Neural cell (in vitro differentiated cells): ENCODE data around the gene SLAMF1. TPM values are rescaled to one million over a fixed set of nuclear protein-coding genes. Genes with fewer than 3 reads are reported as not detected.

ENCODE experiments used
- H2AFZ ChIP-seq: fragments of 200-600, 300-800 bp; sonication (generic), shearing (Covaris generic); 2 replicates; pipeline ENCODE4 v1.6.0; 2014; ENCODE audit warnings: low read depth, mild to moderate bottlenecking, antibody characterized with exemption, low read length, moderate library complexity
- H3F3A ChIP-seq: fragments of 200-600 bp; shearing (Covaris generic); 2 replicates; pipeline ENCODE4 v1.6.1; 2016; ENCODE audit warnings: mild to moderate bottlenecking, moderate library complexity, mixed read lengths, antibody characterized with exemption, low read length; ENCODE audit not compliant: insufficient read depth, poor library complexity, severe bottlenecking
- H3K27ac ChIP-seq: fragments of 200-600, 300-800 bp; sonication (generic), shearing (Covaris generic); 2 replicates; pipeline ENCODE4 v1.5.1; 2014; ENCODE audit warnings: mild to moderate bottlenecking, low read length, moderate library complexity
- H3K27me3 ChIP-seq: fragments of 300-800, 200-600 bp; sonication (generic), shearing (Covaris generic); 2 replicates; pipeline ENCODE4 v1.6.0; 2014; ENCODE audit warnings: mild to moderate bottlenecking, low read depth, low read length, moderate library complexity; ENCODE audit not compliant: insufficient read depth
- H3K36me3 ChIP-seq: fragments of 300-800, 200-600 bp; sonication (generic), shearing (Covaris generic); 2 replicates; pipeline ENCODE4 v1.5.1; 2014; ENCODE audit warnings: mild to moderate bottlenecking, antibody characterized with exemption, low read length, moderate library complexity; ENCODE audit not compliant: insufficient read depth
- H3K4me2 ChIP-seq: fragments of 300-800, 200-600 bp; sonication (generic), shearing (Covaris generic); 2 replicates; pipeline ENCODE4 v1.6.0; 2014; ENCODE audit warnings: mild to moderate bottlenecking, low read length
- H3K4me3 ChIP-seq: fragments of 300-800, 200-600 bp; sonication (generic), shearing (Covaris generic); 2 replicates; pipeline ENCODE4 v1.5.1; 2014; ENCODE audit warnings: mild to moderate bottlenecking, low read length, moderate library complexity
- H3K79me2 ChIP-seq: fragments of 200-600 bp; shearing (Covaris generic); replicated peaks from 2 replicates; pipeline ENCODE4 v1.6.0; 2014; ENCODE audit warnings: mild to moderate bottlenecking, low read length, moderate library complexity; ENCODE audit not compliant: insufficient read depth
- H3K9ac ChIP-seq: fragments of 300-800, 200-600 bp; sonication (generic), shearing (Covaris generic); 2 replicates; pipeline ENCODE4 v1.6.1; 2016; ENCODE audit warnings: mild to moderate bottlenecking, low read length, mixed read lengths
- H3K9me2 ChIP-seq: fragments of 200-600 bp; shearing (Covaris generic); 2 replicates; pipeline ENCODE4 v1.6.1; 2016; ENCODE audit warnings: mild to moderate bottlenecking, low read length, mixed read lengths; ENCODE audit not compliant: insufficient read depth
- H3K9me3 ChIP-seq: fragments of 200-600, 300-800 bp; sonication (generic), shearing (Covaris generic); 2 replicates; pipeline ENCODE4 v1.6.1; 2016; ENCODE audit warnings: mild to moderate bottlenecking, mixed run types, low read length, moderate library complexity, mixed read lengths
- H4K20me1 ChIP-seq: fragments of 200-600 bp; shearing (Covaris generic); 2 replicates; pipeline ENCODE4 v1.6.1; 2016; ENCODE audit warnings: mild to moderate bottlenecking, mixed run types; ENCODE audit not compliant: insufficient read depth
- EP300 ChIP-seq: fragments of 450-650 bp; conservative IDR thresholded peaks from 2 replicates; pipeline ENCODE4 v1.6.1; 2014; ENCODE audit warnings: antibody characterized with exemption, mild to moderate bottlenecking, moderate library complexity; ENCODE audit not compliant: poor library complexity, severe bottlenecking
- MXI1 ChIP-seq: fragments of 450-650 bp; conservative IDR thresholded peaks from 2 replicates; pipeline ENCODE4 v1.6.1; 2014; ENCODE audit warnings: antibody characterized with exemption, mild to moderate bottlenecking; ENCODE audit not compliant: poor library complexity, severe bottlenecking
- POLR2AphosphoS5 ChIP-seq: IDR thresholded peaks from 2 replicates; pipeline ENCODE4 v1.6.1; 2012
- TAF1 ChIP-seq: IDR thresholded peaks from 2 replicates; pipeline ENCODE4 v1.6.1; 2012; ENCODE audit warnings: low read depth
- polyA plus RNA-seq: library from polyadenylated mRNA; depleted of rRNA; stranded (reverse); fragments of >200 nt; gene quantifications from 2 replicates; pipeline ENCODE4 v1.2.3, GENCODE V29; 2014
- TF ChIP-seq, protein P1 (sequence below): IDR thresholded peaks from 2 replicates; pipeline ENCODE4 v1.6.1; 2012; ENCODE audit warnings: borderline replicate concordance
- TF ChIP-seq, protein P2 (sequence below): fragments of 450-650 bp; IDR thresholded peaks from 2 replicates; pipeline ENCODE4 v1.5.1; 2014; ENCODE audit warnings: antibody characterized with exemption, mild to moderate bottlenecking, moderate library complexity; ENCODE audit not compliant: poor library complexity, severe bottlenecking

The SLAMF1 gene
- polyA plus RNA-seq, 1 donor from 2014 or later, result not detected

DNA sequence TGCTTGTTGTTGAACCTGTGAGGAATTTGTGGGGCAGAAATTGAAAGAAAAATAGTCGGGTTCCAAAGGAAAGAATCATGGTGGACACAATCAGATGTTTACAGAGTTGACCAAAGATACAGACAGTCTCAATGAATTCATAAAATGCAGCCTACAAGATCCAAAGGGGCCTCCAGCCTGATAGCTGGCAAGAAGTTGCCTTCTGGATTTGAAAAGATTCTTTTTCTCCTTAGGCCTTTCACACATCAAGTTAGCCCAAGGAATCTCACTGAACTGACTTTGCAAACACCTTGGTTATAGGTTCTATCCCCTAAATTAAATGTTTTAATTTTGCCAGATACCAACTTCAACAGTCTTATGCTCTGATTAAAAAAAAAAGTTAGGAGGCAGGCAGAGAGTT lies 21.5 kb downstream of the SLAMF1 start:
- H3K27ac ChIP-seq, result no peak overlapping the region
- H3K4me3 ChIP-seq, result no peak overlapping the region
- H3K9ac ChIP-seq, result no peak overlapping the region
- no peaks in the 10 kb centered on the region for H3K79me2 ChIP-seq
- no peaks in the 10 kb centered on the region for H3K9me3 ChIP-seq
- no peaks in the 10 kb centered on the region for H3K9me2 ChIP-seq
- no peaks in the 10 kb centered on the region for H3K27me3 ChIP-seq
- no peaks in the 10 kb centered on the region for H4K20me1 ChIP-seq
- no peak for TF ChIP-seq EP300
- TF ChIP-seq, protein P1, sequence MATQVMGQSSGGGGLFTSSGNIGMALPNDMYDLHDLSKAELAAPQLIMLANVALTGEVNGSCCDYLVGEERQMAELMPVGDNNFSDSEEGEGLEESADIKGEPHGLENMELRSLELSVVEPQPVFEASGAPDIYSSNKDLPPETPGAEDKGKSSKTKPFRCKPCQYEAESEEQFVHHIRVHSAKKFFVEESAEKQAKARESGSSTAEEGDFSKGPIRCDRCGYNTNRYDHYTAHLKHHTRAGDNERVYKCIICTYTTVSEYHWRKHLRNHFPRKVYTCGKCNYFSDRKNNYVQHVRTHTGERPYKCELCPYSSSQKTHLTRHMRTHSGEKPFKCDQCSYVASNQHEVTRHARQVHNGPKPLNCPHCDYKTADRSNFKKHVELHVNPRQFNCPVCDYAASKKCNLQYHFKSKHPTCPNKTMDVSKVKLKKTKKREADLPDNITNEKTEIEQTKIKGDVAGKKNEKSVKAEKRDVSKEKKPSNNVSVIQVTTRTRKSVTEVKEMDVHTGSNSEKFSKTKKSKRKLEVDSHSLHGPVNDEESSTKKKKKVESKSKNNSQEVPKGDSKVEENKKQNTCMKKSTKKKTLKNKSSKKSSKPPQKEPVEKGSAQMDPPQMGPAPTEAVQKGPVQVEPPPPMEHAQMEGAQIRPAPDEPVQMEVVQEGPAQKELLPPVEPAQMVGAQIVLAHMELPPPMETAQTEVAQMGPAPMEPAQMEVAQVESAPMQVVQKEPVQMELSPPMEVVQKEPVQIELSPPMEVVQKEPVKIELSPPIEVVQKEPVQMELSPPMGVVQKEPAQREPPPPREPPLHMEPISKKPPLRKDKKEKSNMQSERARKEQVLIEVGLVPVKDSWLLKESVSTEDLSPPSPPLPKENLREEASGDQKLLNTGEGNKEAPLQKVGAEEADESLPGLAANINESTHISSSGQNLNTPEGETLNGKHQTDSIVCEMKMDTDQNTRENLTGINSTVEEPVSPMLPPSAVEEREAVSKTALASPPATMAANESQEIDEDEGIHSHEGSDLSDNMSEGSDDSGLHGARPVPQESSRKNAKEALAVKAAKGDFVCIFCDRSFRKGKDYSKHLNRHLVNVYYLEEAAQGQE, result no peak
- H3F3A ChIP-seq, result no peaks in the 10 kb centered on the region
- no peak overlapping the region for H3K4me2 ChIP-seq
- H3K36me3 ChIP-seq, result no peaks in the 10 kb centered on the region
- no peak overlapping the region for H2AFZ ChIP-seq

DNA sequence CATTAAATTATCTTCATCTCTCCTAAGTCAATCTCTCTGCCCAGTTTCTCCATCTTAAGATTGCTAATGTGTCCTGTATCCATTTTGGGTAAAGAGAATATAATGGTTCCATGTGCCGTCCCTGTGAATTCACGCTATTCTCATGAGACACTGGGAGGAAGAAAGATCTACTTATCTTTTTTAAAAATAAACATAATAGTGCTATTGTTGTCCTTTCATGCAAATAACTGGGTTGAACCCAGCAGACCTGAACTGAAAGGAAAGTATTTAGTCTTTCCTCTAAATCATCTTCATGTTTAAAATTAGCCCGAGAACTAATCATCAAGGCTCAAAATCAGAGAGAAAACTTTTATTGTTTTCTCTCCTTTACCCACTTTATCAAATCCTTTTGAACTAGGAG lies 22.4 kb downstream of the SLAMF1 start:
- Histone ChIP-seq H3K27me3 (no peaks in the 10 kb centered on the region), H3K9ac (no peak overlapping the region), H3K36me3 (no peaks in the 10 kb centered on the region), H3K9me3 (no peaks in the 10 kb centered on the region), H3K79me2 (no peaks in the 10 kb centered on the region), H3K4me2 (no peak overlapping the region), H3K9me2 (no peaks in the 10 kb centered on the region), H3F3A (no peaks in the 10 kb centered on the region), H2AFZ (no peak overlapping the region), H3K27ac (no peak overlapping the region), H3K4me3 (no peak overlapping the region), H4K20me1 (no peaks in the 10 kb centered on the region)
- TF ChIP-seq, protein P1, result no peak
- TF ChIP-seq EP300, result no peak
- TF ChIP-seq MXI1, result no peak
- no peak for TF ChIP-seq TAF1
- no peak for TF ChIP-seq POLR2AphosphoS5
- TF ChIP-seq, protein P2, sequence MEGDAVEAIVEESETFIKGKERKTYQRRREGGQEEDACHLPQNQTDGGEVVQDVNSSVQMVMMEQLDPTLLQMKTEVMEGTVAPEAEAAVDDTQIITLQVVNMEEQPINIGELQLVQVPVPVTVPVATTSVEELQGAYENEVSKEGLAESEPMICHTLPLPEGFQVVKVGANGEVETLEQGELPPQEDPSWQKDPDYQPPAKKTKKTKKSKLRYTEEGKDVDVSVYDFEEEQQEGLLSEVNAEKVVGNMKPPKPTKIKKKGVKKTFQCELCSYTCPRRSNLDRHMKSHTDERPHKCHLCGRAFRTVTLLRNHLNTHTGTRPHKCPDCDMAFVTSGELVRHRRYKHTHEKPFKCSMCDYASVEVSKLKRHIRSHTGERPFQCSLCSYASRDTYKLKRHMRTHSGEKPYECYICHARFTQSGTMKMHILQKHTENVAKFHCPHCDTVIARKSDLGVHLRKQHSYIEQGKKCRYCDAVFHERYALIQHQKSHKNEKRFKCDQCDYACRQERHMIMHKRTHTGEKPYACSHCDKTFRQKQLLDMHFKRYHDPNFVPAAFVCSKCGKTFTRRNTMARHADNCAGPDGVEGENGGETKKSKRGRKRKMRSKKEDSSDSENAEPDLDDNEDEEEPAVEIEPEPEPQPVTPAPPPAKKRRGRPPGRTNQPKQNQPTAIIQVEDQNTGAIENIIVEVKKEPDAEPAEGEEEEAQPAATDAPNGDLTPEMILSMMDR, result no peak
